HCT116 (cell line): Measurements from ENCODE around the gene POU2F3.

Source experiments
- CEBPB ChIP-seq: IDR thresholded peaks from 2 replicates; pipeline ENCODE4 v1.6.1; 2012; ENCODE audit warnings: low read depth
- CTCF ChIP-seq, 3 experiments: fragments of 200-600 bp in 1 of 3; sonication (generic) in 1 of 3; IDR thresholded peaks in 2 of 3; conservative IDR thresholded peaks in 1 of 3; 2 replicates each; pipeline ENCODE4 v1.5.1; 2012 to 2017; ENCODE audit warnings: low read depth in 2 of 3, low read length in 2 of 3, antibody characterized with exemption in 1 of 3, borderline replicate concordance in 1 of 3, control low read depth in 1 of 3, mild to moderate bottlenecking in 1 of 3, mixed read lengths in 1 of 3, mixed run types in 1 of 3, moderate library complexity in 1 of 3; ENCODE audit not compliant: insufficient read depth in 1 of 3
- ELF1 ChIP-seq: IDR thresholded peaks from 2 replicates; pipeline ENCODE4 v1.6.1; 2012; ENCODE audit warnings: low read depth, borderline replicate concordance
- EZH2 ChIP-seq: fragments of 200-600 bp; sonication (generic); IDR thresholded peaks from 2 replicates; pipeline ENCODE4 v1.6.1; 2017; ENCODE audit warnings: antibody characterized with exemption, mixed run types
- EZH2phosphoT487 ChIP-seq: fragments of 200-600 bp; IDR thresholded peaks from 2 replicates; pipeline ENCODE4 v1.6.1; 2018; ENCODE audit warnings: antibody characterized with exemption, borderline replicate concordance
- MAX ChIP-seq: IDR thresholded peaks from 2 replicates; pipeline ENCODE4 v1.6.1; 2012
- POLR2A ChIP-seq: IDR thresholded peaks from 2 replicates; pipeline ENCODE4 v1.7.0; 2011; ENCODE audit warnings: borderline replicate concordance; ENCODE audit not compliant: insufficient read depth, insufficient read length; ENCODE audit errors: extremely low read depth
- POLR2AphosphoS5 ChIP-seq: IDR thresholded peaks from 2 replicates; pipeline ENCODE4 v1.6.1; 2011; ENCODE audit warnings: mild to moderate bottlenecking, low read depth, low read length, moderate library complexity
- RAD21 ChIP-seq: IDR thresholded peaks from 2 replicates; pipeline ENCODE4 v1.6.1; 2012; ENCODE audit warnings: low read depth, mild to moderate bottlenecking
- REST ChIP-seq: IDR thresholded peaks from 2 replicates; pipeline ENCODE4 v1.6.1; 2012; ENCODE audit warnings: low read depth
- SRF ChIP-seq: IDR thresholded peaks from 2 replicates; pipeline ENCODE4 v1.6.1; 2012; ENCODE audit warnings: low read depth
- YY1 ChIP-seq: IDR thresholded peaks from 2 replicates; pipeline ENCODE4 v1.6.1; 2011; ENCODE audit warnings: low read length, low read depth, moderate library complexity, mild to moderate bottlenecking; ENCODE audit not compliant: insufficient replicate concordance; ENCODE audit errors: extremely low read depth

- TF ChIP-seq ELF1 (no peak), POLR2A (no peak), YY1 (no peak), RAD21 (no peak), CTCF (IDR thresholded peaks at IDR 0.05 in 2 of 3, conservative IDR thresholded peaks at IDR 0.05 in 1 of 3; ENCODE audit: borderline replicate concordance in 1 of 3, insufficient read depth in 1 of 3, low read depth in 2 of 3, low read length in 2 of 3) (no peak), MAX (no peak), POLR2AphosphoS5 (no peak), EZH2 (no peak), REST (no peak), SRF (no peak), EZH2phosphoT487 (no peak), CEBPB (no peak)
Measured at GRCh38 chr11:120195601-120196320, 44.2 kb upstream of the POU2F3 start.
